Cardiac fibroblast (primary cell): ENCODE results near the gene NTRK3.

Source experiments
- DNase-seq, 2 donors: peaks; one replicate each; pipeline versions ENCODE4 v3.0.0 to v3.0.0-alpha.2; 2010; ENCODE audit warnings: low read depth in 2 of 2
- H3K4me3 ChIP-seq, 2 donors: replicated peaks in 1 of 2; 1 replicate in 1 of 2; 2 replicates in 1 of 2; pipeline ENCODE4 v1.5.1; 2011; ENCODE audit warnings: low read depth in 2 of 2, low read length in 2 of 2, mild to moderate bottlenecking in 2 of 2, moderate library complexity in 1 of 2
- TF ChIP-seq, protein P1 (sequence below): IDR thresholded peaks from one replicate; pipeline ENCODE4 v1.5.1; 2011; ENCODE audit warnings: low read depth, mild to moderate bottlenecking, low read length, inconsistent platforms

NTRK3 gene

GRCh38 chr15:88193415-88193814, 63.1 kb downstream of the NTRK3 start:
- H3K4me3 ChIP-seq, result no peak overlapping the region
- TF ChIP-seq, protein P1, sequence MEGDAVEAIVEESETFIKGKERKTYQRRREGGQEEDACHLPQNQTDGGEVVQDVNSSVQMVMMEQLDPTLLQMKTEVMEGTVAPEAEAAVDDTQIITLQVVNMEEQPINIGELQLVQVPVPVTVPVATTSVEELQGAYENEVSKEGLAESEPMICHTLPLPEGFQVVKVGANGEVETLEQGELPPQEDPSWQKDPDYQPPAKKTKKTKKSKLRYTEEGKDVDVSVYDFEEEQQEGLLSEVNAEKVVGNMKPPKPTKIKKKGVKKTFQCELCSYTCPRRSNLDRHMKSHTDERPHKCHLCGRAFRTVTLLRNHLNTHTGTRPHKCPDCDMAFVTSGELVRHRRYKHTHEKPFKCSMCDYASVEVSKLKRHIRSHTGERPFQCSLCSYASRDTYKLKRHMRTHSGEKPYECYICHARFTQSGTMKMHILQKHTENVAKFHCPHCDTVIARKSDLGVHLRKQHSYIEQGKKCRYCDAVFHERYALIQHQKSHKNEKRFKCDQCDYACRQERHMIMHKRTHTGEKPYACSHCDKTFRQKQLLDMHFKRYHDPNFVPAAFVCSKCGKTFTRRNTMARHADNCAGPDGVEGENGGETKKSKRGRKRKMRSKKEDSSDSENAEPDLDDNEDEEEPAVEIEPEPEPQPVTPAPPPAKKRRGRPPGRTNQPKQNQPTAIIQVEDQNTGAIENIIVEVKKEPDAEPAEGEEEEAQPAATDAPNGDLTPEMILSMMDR, result no peak
- no peak for DNase-seq

DNA sequence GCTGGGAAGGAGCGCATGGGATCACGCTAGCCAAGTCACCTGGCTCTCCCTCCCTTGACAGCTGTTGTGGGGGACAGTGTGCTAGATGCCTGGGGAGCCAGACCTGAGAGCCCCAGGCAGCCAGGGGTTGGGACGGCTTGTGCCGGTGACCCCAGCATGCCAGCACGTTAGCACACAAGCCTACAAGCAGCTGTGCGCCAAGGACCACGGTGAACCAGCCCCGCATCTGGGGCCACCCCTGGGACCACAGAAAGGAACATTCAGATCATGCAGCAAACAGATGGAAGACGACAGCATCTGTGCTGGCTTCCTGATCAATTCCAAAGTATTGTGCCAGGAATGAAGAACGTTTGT, 64.8 kb downstream of the NTRK3 start:
- TF ChIP-seq, protein P1, result no peak
- no peak for DNase-seq
- no peak overlapping the region for H3K4me3 ChIP-seq

DNA sequence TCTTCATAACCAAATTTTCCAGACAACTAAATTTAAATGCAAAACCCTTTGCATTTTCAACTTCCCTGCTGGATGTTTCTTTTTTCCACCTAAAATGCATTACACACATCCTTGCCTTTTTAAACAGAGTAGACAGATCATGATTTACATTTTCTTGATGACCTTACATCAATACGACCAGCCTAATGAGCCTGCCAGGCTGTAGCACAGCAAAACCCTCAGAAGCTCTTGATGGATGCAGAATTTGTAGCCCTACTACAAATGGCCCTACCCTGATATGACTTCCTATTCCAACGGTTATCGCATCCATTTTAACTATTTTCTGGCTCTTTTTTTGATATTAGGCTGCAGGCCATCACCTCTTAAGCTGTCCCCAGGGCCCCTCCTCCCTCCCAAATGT, 66.3 kb downstream of the NTRK3 start:
- TF ChIP-seq, protein P1, result no peak
- no peak overlapping the region for H3K4me3 ChIP-seq
- DNase-seq, result no peak

- DNase-seq, result no peak
- TF ChIP-seq, protein P1, result no peak
- no peak overlapping the region for H3K4me3 ChIP-seq
Observed at GRCh38 chr15:88188300-88188699, 68.2 kb downstream of the NTRK3 start.

- H3K4me3 ChIP-seq, result no peak overlapping the region
- TF ChIP-seq, protein P1, result no peak
- DNase-seq, result peak in 1 of 2 donors; percentile 2
Observed at GRCh38 chr15:88187195-88187594, 69.3 kb downstream of the NTRK3 start.

- H3K4me3 ChIP-seq, result no peak overlapping the region
- TF ChIP-seq, protein P1, result no peak
Observed at GRCh38 chr15:88185584-88185983, 71.0 kb downstream of the NTRK3 start.

GRCh38 chr15:88181613-88182012, 74.9 kb downstream of the NTRK3 start:
- H3K4me3 ChIP-seq, result no peak overlapping the region
- no peak for DNase-seq
- TF ChIP-seq, protein P1, result no peak

More at GRCh38 chr15:88185584-88185983, 71.0 kb downstream of the NTRK3 start:
- DNase-seq, result no peak
